DND-41 (cell line): Measurements from ENCODE around the gene GOLGA8M.
"Not testable (repeated sequence)": the region's sequence is repeated elsewhere in the genome, so short reads cannot be mapped to it uniquely, and the experiment has no call there.

Experiments
- ATAC-seq: fragments of 200-7000 bp; cut with Tn5 transposase; 3 replicates; pipeline ENCODE4 v1.9.1; 2021; ENCODE audit warnings: low read depth; ENCODE audit not compliant: insufficient read depth
- DNase-seq: peaks from one replicate; pipeline ENCODE4 v3.0.0-alpha.2; 2020
- H2AFZ ChIP-seq: 2 replicates; pipeline ENCODE4 v1.6.0; 2012; ENCODE audit warnings: low read depth, low read length
- H3K27ac ChIP-seq: 2 replicates; pipeline ENCODE4 v1.5.1; 2012; ENCODE audit warnings: low read length, inconsistent platforms
- H3K27me3 ChIP-seq: fragments of 200-600 bp; sonication (generic); 2 replicates; pipeline ENCODE4 v1.6.0; 2012; ENCODE audit warnings: low read length, mild to moderate bottlenecking, inconsistent platforms; ENCODE audit not compliant: insufficient read depth, poor library complexity
- H3K36me3 ChIP-seq: 2 replicates; pipeline ENCODE4 v1.5.1; 2012; ENCODE audit warnings: low read length, inconsistent platforms; ENCODE audit not compliant: insufficient read depth
- H3K4me1 ChIP-seq: 2 replicates; pipeline ENCODE4 v1.5.1; 2012; ENCODE audit warnings: mild to moderate bottlenecking, low read length; ENCODE audit not compliant: insufficient read depth
- H3K4me2 ChIP-seq: 2 replicates; pipeline ENCODE4 v1.6.0; 2012; ENCODE audit warnings: mild to moderate bottlenecking, moderate library complexity, low read length, inconsistent platforms; ENCODE audit not compliant: insufficient read depth
- H3K4me3 ChIP-seq, 2 experiments: fragments of 200-600 bp in 1 of 2; shearing (Covaris generic) in 1 of 2; 2 replicates each; pipeline ENCODE4 v1.5.1; 2012 to 2016; ENCODE audit warnings: inconsistent platforms in 2 of 2, low read length in 2 of 2, mild to moderate bottlenecking in 2 of 2, low read depth in 1 of 2, moderate library complexity in 1 of 2
- H3K79me2 ChIP-seq: 2 replicates; pipeline ENCODE4 v1.6.0; 2012; ENCODE audit warnings: low read length, inconsistent platforms; ENCODE audit not compliant: insufficient read depth
- H3K9ac ChIP-seq: 2 replicates; pipeline ENCODE4 v1.6.0; 2012; ENCODE audit warnings: low read depth, mild to moderate bottlenecking, inconsistent platforms, low read length, moderate library complexity
- H3K9me3 ChIP-seq: 2 replicates; pipeline ENCODE4 v1.5.1; 2012; ENCODE audit warnings: low read length, moderate library complexity, mild to moderate bottlenecking, inconsistent platforms; ENCODE audit not compliant: insufficient read depth, severe bottlenecking
- H4K20me1 ChIP-seq: 2 replicates; pipeline ENCODE4 v1.6.0; 2012; ENCODE audit warnings: low read length; ENCODE audit not compliant: insufficient read depth
- CTCF ChIP-seq: IDR thresholded peaks from 2 replicates; pipeline ENCODE4 v1.5.1; 2012; ENCODE audit warnings: borderline replicate concordance, low read length, moderate library complexity, mild to moderate bottlenecking; ENCODE audit not compliant: poor library complexity, severe bottlenecking; ENCODE audit errors: extremely low read depth
- EZH2 ChIP-seq: IDR thresholded peaks from 3 replicates; pipeline ENCODE4 v1.6.1; 2012; ENCODE audit warnings: borderline replicate concordance, low read depth, mild to moderate bottlenecking, moderate library complexity, low read length, inconsistent platforms; ENCODE audit not compliant: severe bottlenecking

GOLGA8M gene

GRCh38 chr15:28726102-28726501, 13.9 kb upstream of the GOLGA8M start:
- DNase-seq = no peak
- ATAC-seq = no peak
- no peak for TF ChIP-seq EZH2
- no peak for TF ChIP-seq CTCF
- H3K4me1 ChIP-seq = no peaks in the 10 kb centered on the region
- no peak overlapping the region for H3K9ac ChIP-seq
- H2AFZ ChIP-seq = no peak overlapping the region
- no peak overlapping the region for H3K4me3 ChIP-seq
- H3K9me3 ChIP-seq = no peaks in the 10 kb centered on the region
- no peak overlapping the region for H3K4me2 ChIP-seq
- H3K27me3 ChIP-seq = no peaks in the 10 kb centered on the region
- no peak overlapping the region for H3K27ac ChIP-seq
- no peaks in the 10 kb centered on the region for H4K20me1 ChIP-seq
- no peaks in the 10 kb centered on the region for H3K36me3 ChIP-seq
- no peaks in the 10 kb centered on the region for H3K79me2 ChIP-seq

- Histone ChIP-seq H3K79me2 (no peaks in the 10 kb centered on the region), H3K4me2 (no peak overlapping the region)
- TF ChIP-seq CTCF = no peak
- no peak for TF ChIP-seq EZH2
Measured at GRCh38 chr15:28725556-28725955, 13.3 kb upstream of the GOLGA8M start.

GRCh38 chr15:28723986-28724385, 11.8 kb upstream of the GOLGA8M start:
- H2AFZ ChIP-seq, H3K36me3 ChIP-seq, H3K79me2 ChIP-seq, ATAC-seq, H3K9ac ChIP-seq, H3K27ac ChIP-seq, DNase-seq, H3K4me2 ChIP-seq, H3K27me3 ChIP-seq, H4K20me1 ChIP-seq, H3K9me3 ChIP-seq, H3K4me3 ChIP-seq, H3K4me1 ChIP-seq: not testable (repeated sequence)

More at GRCh38 chr15:28725556-28725955, 13.3 kb upstream of the GOLGA8M start:
- ATAC-seq (no peak), DNase-seq (no peak)
- H3K36me3 ChIP-seq = no peaks in the 10 kb centered on the region
- H3K27ac ChIP-seq = no peak overlapping the region
- H3K9me3 ChIP-seq = no peaks in the 10 kb centered on the region
- no peaks in the 10 kb centered on the region for H3K4me1 ChIP-seq
- H3K9ac ChIP-seq = no peak overlapping the region
- H2AFZ ChIP-seq = no peak overlapping the region
- H3K4me3 ChIP-seq = no peak overlapping the region
- no peaks in the 10 kb centered on the region for H3K27me3 ChIP-seq
- H4K20me1 ChIP-seq = no peaks in the 10 kb centered on the region

GRCh38 chr15:28719626-28720025, 7.4 kb upstream of the GOLGA8M start:
- H3K27me3 ChIP-seq, ATAC-seq, H3K4me3 ChIP-seq, H3K4me1 ChIP-seq, H3K36me3 ChIP-seq, H4K20me1 ChIP-seq, DNase-seq, H3K9me3 ChIP-seq, H3K27ac ChIP-seq, H2AFZ ChIP-seq, H3K9ac ChIP-seq, H3K4me2 ChIP-seq, H3K79me2 ChIP-seq: not testable (repeated sequence)

- H3K27ac ChIP-seq, H3K4me3 ChIP-seq, H3K4me2 ChIP-seq, H2AFZ ChIP-seq, H3K36me3 ChIP-seq, H3K79me2 ChIP-seq, H4K20me1 ChIP-seq, H3K9me3 ChIP-seq, H3K4me1 ChIP-seq, DNase-seq, H3K9ac ChIP-seq, ATAC-seq, H3K27me3 ChIP-seq: not testable (repeated sequence)
Measured at GRCh38 chr15:28718576-28718975, 6.4 kb upstream of the GOLGA8M start.

GRCh38 chr15:28714176-28714575, 2.0 kb upstream of the GOLGA8M start:
- not testable (repeated sequence) for H3K9me3 ChIP-seq, H4K20me1 ChIP-seq, H3K4me3 ChIP-seq, H3K4me1 ChIP-seq, H2AFZ ChIP-seq, H3K27ac ChIP-seq, H3K36me3 ChIP-seq, H3K79me2 ChIP-seq, ATAC-seq, H3K9ac ChIP-seq, H3K27me3 ChIP-seq, H3K4me2 ChIP-seq, DNase-seq

- H3K4me2 ChIP-seq, H3K4me1 ChIP-seq, H3K9ac ChIP-seq, H3K4me3 ChIP-seq, DNase-seq, H3K79me2 ChIP-seq, H3K27ac ChIP-seq, ATAC-seq, H2AFZ ChIP-seq, H4K20me1 ChIP-seq, H3K27me3 ChIP-seq, H3K36me3 ChIP-seq, H3K9me3 ChIP-seq: not testable (repeated sequence)
Measured at GRCh38 chr15:28703927-28704326, 8.3 kb downstream of the GOLGA8M start.
